Astrocyte of the cerebellum (primary cell): ENCODE measurements around the gene ERAL1.

ENCODE experiments used
- DNase-seq: peaks from one replicate; pipeline ENCODE4 v3.0.0-alpha.2; 2011; ENCODE audit warnings: low read depth
- H3K4me3 ChIP-seq: 2 replicates; pipeline ENCODE4 v1.5.1; 2011; ENCODE audit warnings: mild to moderate bottlenecking, low read depth, low read length, moderate library complexity
- in situ Hi-C: cut with HindIII; loops from 2 replicates; pipeline ENCODE4 v1.10.0; 2017; ENCODE audit warnings: low sequenced_read_pairs
- TF ChIP-seq, protein P1 (sequence below): IDR thresholded peaks from 2 replicates; pipeline ENCODE4 v1.5.1; 2012; ENCODE audit warnings: low read length, low read depth, moderate library complexity, mild to moderate bottlenecking; ENCODE audit errors: missing control alignments

ERAL1 gene

GRCh38 chr17:28883967-28884702 is 29.3 kb downstream of the ERAL1 start:
- TF ChIP-seq, protein P1, sequence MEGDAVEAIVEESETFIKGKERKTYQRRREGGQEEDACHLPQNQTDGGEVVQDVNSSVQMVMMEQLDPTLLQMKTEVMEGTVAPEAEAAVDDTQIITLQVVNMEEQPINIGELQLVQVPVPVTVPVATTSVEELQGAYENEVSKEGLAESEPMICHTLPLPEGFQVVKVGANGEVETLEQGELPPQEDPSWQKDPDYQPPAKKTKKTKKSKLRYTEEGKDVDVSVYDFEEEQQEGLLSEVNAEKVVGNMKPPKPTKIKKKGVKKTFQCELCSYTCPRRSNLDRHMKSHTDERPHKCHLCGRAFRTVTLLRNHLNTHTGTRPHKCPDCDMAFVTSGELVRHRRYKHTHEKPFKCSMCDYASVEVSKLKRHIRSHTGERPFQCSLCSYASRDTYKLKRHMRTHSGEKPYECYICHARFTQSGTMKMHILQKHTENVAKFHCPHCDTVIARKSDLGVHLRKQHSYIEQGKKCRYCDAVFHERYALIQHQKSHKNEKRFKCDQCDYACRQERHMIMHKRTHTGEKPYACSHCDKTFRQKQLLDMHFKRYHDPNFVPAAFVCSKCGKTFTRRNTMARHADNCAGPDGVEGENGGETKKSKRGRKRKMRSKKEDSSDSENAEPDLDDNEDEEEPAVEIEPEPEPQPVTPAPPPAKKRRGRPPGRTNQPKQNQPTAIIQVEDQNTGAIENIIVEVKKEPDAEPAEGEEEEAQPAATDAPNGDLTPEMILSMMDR, result no peak
- in situ Hi-C loops, result no loop called here
- no peak overlapping the region for H3K4me3 ChIP-seq
- DNase-seq, result no peak

- no peak for DNase-seq
- H3K4me3 ChIP-seq, result no peak overlapping the region
- TF ChIP-seq, protein P1, result no peak
- in situ Hi-C loops, result no loop called here
Observed at GRCh38 chr17:28885363-28885762, 30.5 kb downstream of the ERAL1 start.

GRCh38 chr17:28885951-28886350 is 31.1 kb downstream of the ERAL1 start:
- TF ChIP-seq, protein P1, result no peak
- no peak for DNase-seq
- in situ Hi-C loops, result no loop called here
- H3K4me3 ChIP-seq, result no peak overlapping the region

DNA sequence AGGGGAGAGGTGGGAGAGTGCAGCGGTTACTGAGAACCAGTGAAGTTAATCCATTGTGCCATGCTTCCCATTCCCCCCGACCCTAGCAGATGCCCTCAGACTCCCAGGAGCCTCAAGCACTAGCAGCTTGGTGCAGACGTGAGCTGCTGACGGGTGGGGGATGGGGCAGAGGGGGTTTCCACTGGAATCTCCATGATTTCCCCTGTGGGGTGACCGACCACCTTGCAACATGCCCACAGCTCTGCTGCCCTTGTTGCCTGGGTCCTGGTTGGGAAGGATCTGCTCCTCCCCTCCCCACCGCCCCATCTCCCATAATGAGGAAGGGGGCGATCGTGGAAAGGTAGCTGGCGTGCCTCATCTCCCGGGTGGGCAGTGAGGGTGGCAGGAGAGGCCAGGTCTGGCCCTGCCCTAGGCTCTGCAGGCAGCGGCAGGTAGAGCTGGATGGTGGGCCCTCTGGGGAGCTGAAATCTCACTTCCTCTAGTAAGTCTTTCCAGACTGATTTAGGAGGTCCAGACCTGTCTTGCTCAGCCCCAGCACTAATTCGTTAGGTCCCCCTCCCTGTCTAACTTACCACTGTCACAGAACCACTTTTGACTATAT is 33.2 kb downstream of the ERAL1 start:
- H3K4me3 ChIP-seq, result no peak overlapping the region
- in situ Hi-C loops, result no loop called here
- TF ChIP-seq, protein P1, result no peak
- no peak for DNase-seq

DNA sequence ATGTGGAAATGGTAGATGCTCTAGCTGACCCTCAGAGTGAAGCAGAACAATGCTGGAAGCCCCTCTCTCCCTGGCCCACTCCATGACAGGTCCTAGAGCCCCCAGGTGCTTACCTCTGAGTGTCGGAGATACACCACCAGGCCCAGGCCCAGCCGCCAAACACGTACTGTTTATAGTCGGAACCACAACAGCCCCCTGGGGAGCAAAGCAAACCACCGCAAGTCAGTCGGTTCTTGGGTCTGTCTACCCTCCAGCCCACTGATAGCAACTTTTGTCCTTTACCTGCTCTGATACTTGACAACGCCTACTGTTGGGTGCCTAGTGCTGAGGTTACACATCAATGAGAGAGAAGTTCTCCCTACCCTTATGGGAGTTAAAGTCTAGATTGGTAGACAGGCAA is 34.0 kb downstream of the ERAL1 start:
- in situ Hi-C loops, result no loop called here
- TF ChIP-seq, protein P1, result no peak
- DNase-seq, result no peak
- no peak overlapping the region for H3K4me3 ChIP-seq

DNA sequence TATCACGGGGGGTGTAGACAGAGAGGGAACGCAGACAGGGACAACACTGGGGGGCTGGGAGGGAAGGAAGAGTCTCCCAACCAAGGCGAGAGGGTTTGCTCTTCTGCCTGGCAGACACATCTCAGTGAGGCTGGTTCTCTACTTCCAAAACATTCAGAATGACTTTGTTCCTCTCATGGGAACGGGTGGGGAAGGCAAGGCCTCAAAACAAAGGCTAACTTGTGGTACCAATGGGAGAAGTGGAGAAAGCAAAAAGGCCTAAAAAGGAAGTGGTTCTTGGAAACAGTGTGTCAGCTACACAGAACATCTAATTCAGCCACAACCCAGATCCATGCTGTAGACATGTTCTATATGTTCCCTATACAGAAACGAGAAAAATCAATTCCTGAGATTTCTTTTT is 35.2 kb downstream of the ERAL1 start:
- TF ChIP-seq, protein P1, result no peak
- no peak for DNase-seq
- no peak overlapping the region for H3K4me3 ChIP-seq
- in situ Hi-C loops, result no loop called here
